SK-N-SH (cell line): ENCODE results near the gene PTPRG.

Experiments used
- CTCF ChIP-seq: fragments of 200-600 bp; sonication (generic); IDR thresholded peaks from 2 replicates; pipeline ENCODE4 v1.6.1; 2017; ENCODE audit warnings: antibody characterized with exemption, mild to moderate bottlenecking, moderate library complexity
- EP300 ChIP-seq, 2 experiments: IDR thresholded peaks; 2 replicates each; pipeline versions ENCODE4 v1.4.0 to v1.6.1; 2012; ENCODE audit warnings: borderline replicate concordance in 1 of 2, low read depth in 1 of 2, low read length in 1 of 2
- FOXM1 ChIP-seq: IDR thresholded peaks from 2 replicates; pipeline ENCODE4 v1.4.0; 2012; ENCODE audit warnings: low read depth, mild to moderate bottlenecking
- MAX ChIP-seq: IDR thresholded peaks from 2 replicates; pipeline ENCODE4 v1.4.0; 2012; ENCODE audit warnings: low read depth
- POLR2AphosphoS5 ChIP-seq: IDR thresholded peaks from 2 replicates; pipeline ENCODE4 v1.6.1; 2012; ENCODE audit warnings: low read depth, low read length
- RFX5 ChIP-seq: IDR thresholded peaks from 2 replicates; pipeline ENCODE4 v1.6.1; 2012; ENCODE audit warnings: mild to moderate bottlenecking, improper control_type of control experiment, low read length
- TAF1 ChIP-seq: IDR thresholded peaks from 2 replicates; pipeline ENCODE4 v1.6.1; 2012; ENCODE audit warnings: low read depth, mild to moderate bottlenecking, low read length, moderate library complexity, borderline replicate concordance

GRCh38 chr3:62088472-62089104 is 527.2 kb downstream of the PTPRG start:
- no peak for TF ChIP-seq CTCF
- TF ChIP-seq TAF1, result no peak
- TF ChIP-seq RFX5, result no peak
- TF ChIP-seq MAX, result no peak
- TF ChIP-seq EP300 (IDR thresholded peaks at IDR 0.05; ENCODE audit: borderline replicate concordance in 1 of 2, low read depth in 1 of 2, low read length in 1 of 2), result no peak
- TF ChIP-seq FOXM1, result no peak
- no peak for TF ChIP-seq POLR2AphosphoS5
